Measurements from ENCODE around the gene ROCK2. TPM values are rescaled to one million over a fixed set of nuclear protein-coding genes. Genes with fewer than 3 reads are reported as not detected.

Gene ROCK2
- total and polyA plus RNA-seq, 2 of the 13 experiments (the other 11 are each of a cell fraction or from before 2014, with no cell fraction given): 38.1 to 119 TPM

DNA sequence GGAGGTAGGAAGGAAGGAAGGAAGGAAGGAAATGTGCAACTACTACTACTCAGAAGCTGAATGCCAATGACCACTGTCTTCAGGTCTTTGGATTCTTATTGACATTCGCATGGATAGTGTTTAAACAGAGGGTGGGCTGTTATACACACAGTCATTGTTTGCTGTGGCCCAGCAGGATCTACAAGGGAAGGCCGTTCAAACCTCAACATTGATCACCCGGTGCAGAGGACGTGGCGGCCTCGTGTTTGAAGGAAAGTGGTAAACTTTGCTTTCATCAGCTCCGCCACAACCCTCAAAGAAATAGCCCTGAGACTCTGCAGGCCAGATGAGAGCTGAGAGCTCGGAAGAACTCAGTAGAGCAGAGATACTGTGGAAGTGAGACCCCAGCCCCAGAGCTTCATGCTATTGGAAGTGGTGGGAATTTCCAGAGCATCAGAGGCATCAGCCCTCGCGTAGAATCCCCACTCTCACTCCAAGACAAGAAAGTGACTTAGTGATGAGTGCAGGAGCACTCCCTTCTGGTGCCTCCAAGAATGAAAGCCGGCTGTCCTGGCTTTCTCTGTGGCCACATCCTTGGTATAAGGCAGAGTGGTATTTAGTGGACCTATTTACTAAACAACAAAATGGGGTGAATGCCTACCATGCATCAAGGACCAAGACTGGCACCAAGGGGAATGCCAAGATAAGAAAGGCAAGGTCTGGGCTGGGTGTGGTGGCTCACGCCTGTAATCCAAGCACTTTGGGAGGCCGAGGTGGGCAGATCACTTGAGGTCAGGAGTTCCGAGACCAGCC is 10.1 kb upstream of the ROCK2 start (continued):
- TF ChIP-seq, protein P1, sequence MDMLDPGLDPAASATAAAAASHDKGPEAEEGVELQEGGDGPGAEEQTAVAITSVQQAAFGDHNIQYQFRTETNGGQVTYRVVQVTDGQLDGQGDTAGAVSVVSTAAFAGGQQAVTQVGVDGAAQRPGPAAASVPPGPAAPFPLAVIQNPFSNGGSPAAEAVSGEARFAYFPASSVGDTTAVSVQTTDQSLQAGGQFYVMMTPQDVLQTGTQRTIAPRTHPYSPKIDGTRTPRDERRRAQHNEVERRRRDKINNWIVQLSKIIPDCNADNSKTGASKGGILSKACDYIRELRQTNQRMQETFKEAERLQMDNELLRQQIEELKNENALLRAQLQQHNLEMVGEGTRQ (IDR thresholded peaks at IDR 0.05; ENCODE audit: low read depth, low read length): no peak
- TF ChIP-seq, protein P1 (CRISPR knock-in tag; IDR thresholded peaks at IDR 0.05; ENCODE audit: borderline replicate concordance): no peak
- peak; percentile 73; the same call in 1 of the 2 replicates for TF ChIP-seq ZNF709 (CRISPR knock-in tag; IDR thresholded peaks at IDR 0.05)
- no peak for TF ChIP-seq REL (CRISPR knock-in tag; conservative IDR thresholded peaks at IDR 0.05)
- TF ChIP-seq ZXDC (CRISPR knock-in tag; IDR thresholded peaks at IDR 0.05): no peak; the same call in 1 of the 2 replicates
- TF ChIP-seq, protein P2, sequence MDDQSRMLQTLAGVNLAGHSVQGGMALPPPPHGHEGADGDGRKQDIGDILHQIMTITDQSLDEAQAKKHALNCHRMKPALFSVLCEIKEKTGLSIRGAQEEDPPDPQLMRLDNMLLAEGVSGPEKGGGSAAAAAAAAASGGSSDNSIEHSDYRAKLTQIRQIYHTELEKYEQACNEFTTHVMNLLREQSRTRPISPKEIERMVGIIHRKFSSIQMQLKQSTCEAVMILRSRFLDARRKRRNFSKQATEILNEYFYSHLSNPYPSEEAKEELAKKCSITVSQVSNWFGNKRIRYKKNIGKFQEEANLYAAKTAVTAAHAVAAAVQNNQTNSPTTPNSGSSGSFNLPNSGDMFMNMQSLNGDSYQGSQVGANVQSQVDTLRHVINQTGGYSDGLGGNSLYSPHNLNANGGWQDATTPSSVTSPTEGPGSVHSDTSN (CRISPR knock-in tag; IDR thresholded peaks at IDR 0.05; ENCODE audit: borderline replicate concordance): no peak
- TF ChIP-seq EP300 (IDR thresholded peaks at IDR 0.05; ENCODE audit: low read depth in 2 of 2, low read length in 2 of 2): peak; percentile 98 to 100
- TF ChIP-seq EP300 (CRISPR knock-in tag; IDR thresholded peaks at IDR 0.05; ENCODE audit: borderline replicate concordance): peak; percentile 100
- TF ChIP-seq ZNF17 (CRISPR knock-in tag; IDR thresholded peaks at IDR 0.05): 0 out of 2 replicates have a peak, but pooled peaks have one; percentile 26
- TF ChIP-seq, protein P3, sequence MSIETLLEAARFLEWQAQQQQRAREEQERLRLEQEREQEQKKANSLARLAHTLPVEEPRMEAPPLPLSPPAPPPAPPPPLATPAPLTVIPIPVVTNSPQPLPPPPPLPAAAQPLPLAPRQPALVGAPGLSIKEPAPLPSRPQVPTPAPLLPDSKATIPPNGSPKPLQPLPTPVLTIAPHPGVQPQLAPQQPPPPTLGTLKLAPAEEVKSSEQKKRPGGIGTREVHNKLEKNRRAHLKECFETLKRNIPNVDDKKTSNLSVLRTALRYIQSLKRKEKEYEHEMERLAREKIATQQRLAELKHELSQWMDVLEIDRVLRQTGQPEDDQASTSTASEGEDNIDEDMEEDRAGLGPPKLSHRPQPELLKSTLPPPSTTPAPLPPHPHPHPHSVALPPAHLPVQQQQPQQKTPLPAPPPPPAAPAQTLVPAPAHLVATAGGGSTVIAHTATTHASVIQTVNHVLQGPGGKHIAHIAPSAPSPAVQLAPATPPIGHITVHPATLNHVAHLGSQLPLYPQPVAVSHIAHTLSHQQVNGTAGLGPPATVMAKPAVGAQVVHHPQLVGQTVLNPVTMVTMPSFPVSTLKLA (IDR thresholded peaks at IDR 0.05): peak; percentile 84
- TF ChIP-seq ZMYM2 (CRISPR knock-in tag; IDR thresholded peaks at IDR 0.05): peak; percentile 84
- no peak for TF ChIP-seq ZBTB42 (CRISPR knock-in tag; IDR thresholded peaks at IDR 0.05)
- TF ChIP-seq SOX13 (IDR thresholded peaks at IDR 0.05): peak; percentile 98
- peak in 1 of 2 experiments; percentile 98; a peak in 2 of 4 replicates for TF ChIP-seq SOX13 (CRISPR knock-in tag; conservative IDR thresholded peaks at IDR 0.05 in 1 of 2, IDR thresholded peaks at IDR 0.05 in 1 of 2)
- no peak for TF ChIP-seq ZNF383 (CRISPR knock-in tag; IDR thresholded peaks at IDR 0.05; ENCODE audit: borderline replicate concordance)
- no peak for TF ChIP-seq REXO4 (CRISPR knock-in tag; IDR thresholded peaks at IDR 0.05; ENCODE audit: borderline replicate concordance)

Data from HepG2 (cell line).